Endothelial cell of umbilical vein (primary cell): ENCODE results near the gene NAGPA. TPM values are rescaled to one million over a fixed set of nuclear protein-coding genes. Genes with fewer than 3 reads are reported as not detected.

ENCODE experiments used
- BruUV-seq: library from RNA; stranded (reverse); fragments of 400-500 nt; replicated peaks from 2 replicates; lab custom pipeline; 2021; lab: Mats Ljungman, UMichigan
- CTCF ChIA-PET: fragments of 300-600, 350-600 bp; sonication (Branson Sonifier 250); formaldehyde crosslinking; loops from one replicate; lab custom pipeline; 2021; ENCODE audit warnings: antibody characterized with exemption, inconsistent platforms; lab: Charles Lee
- POLR2A ChIA-PET: fragments of 300-600, 350-600 bp; sonication (Branson Sonifier 250); formaldehyde crosslinking; loops from one replicate; lab custom pipeline; 2021; ENCODE audit warnings: antibody characterized with exemption, inconsistent platforms; lab: Charles Lee
- DNase-seq: peaks from one replicate; pipeline ENCODE4 v3.0.0-alpha.2; 2011; ENCODE audit warnings: low read depth, low spot score
- FAIRE-seq: peaks from 2 replicates; lab custom pipeline; 2011; peaks lifted over from hg19 to GRCh38; lab: Jason Lieb, UNC
- H2AFZ ChIP-seq: 2 replicates; pipeline ENCODE4 v1.6.0; 2012; ENCODE audit warnings: low read depth, low read length, control low read depth, inconsistent platforms
- H3K27ac ChIP-seq: 2 replicates; pipeline ENCODE4 v1.5.1; 2011; ENCODE audit warnings: low read depth, mild to moderate bottlenecking, control low read depth, low read length, moderate library complexity; ENCODE audit not compliant: insufficient read depth
- H3K27me3 ChIP-seq, 2 experiments: 2 replicates each; pipeline versions ENCODE4 v1.6.0 to v1.6.1; 2011; ENCODE audit warnings: low read length in 2 of 2, mixed read lengths in 1 of 2; ENCODE audit not compliant: control insufficient read depth in 2 of 2, insufficient read depth in 2 of 2
- H3K36me3 ChIP-seq, 2 experiments: 2 replicates in 1 of 2; 3 replicates in 1 of 2; pipeline ENCODE4 v1.5.1; 2011; ENCODE audit warnings: low read length in 2 of 2, mild to moderate bottlenecking in 1 of 2, moderate library complexity in 1 of 2; ENCODE audit not compliant: control insufficient read depth in 2 of 2, insufficient read depth in 2 of 2; ENCODE audit errors: extremely low read depth in 1 of 2
- H3K4me1 ChIP-seq: 3 replicates; pipeline ENCODE4 v1.5.1; 2011; ENCODE audit warnings: mild to moderate bottlenecking, low read length; ENCODE audit not compliant: control insufficient read depth, insufficient read depth; ENCODE audit errors: extremely low read depth
- H3K4me2 ChIP-seq: 2 replicates; pipeline ENCODE4 v1.6.1; 2011; ENCODE audit warnings: low read length, control low read depth, mixed read lengths; ENCODE audit not compliant: insufficient read depth
- H3K4me3 ChIP-seq, 3 experiments: fragments of 200-600 bp in 1 of 3; sonication (generic), shearing (Covaris generic) in 1 of 3; replicated peaks in 1 of 3; 2 replicates each; pipeline ENCODE4 v1.5.1; 2011 to 2016; ENCODE audit warnings: control low read depth in 3 of 3, low read length in 3 of 3, mild to moderate bottlenecking in 2 of 3, inconsistent platforms in 1 of 3, low read depth in 1 of 3, moderate library complexity in 1 of 3; ENCODE audit not compliant: insufficient read depth in 1 of 3
- H3K79me2 ChIP-seq: 2 replicates; pipeline ENCODE4 v1.6.0; 2012; ENCODE audit warnings: low read length, inconsistent platforms; ENCODE audit not compliant: control insufficient read depth, insufficient read depth
- H3K9ac ChIP-seq: replicated peaks from 2 replicates; pipeline ENCODE3; 2011; ENCODE audit warnings: low read length, control low read depth; ENCODE audit not compliant: insufficient read depth; ENCODE audit errors: extremely low read depth
- H3K9me1 ChIP-seq: replicated peaks from 3 replicates; pipeline ENCODE4 v1.6.0; 2011; ENCODE audit warnings: mild to moderate bottlenecking, low read length; ENCODE audit not compliant: control insufficient read depth, insufficient read depth; ENCODE audit errors: extremely low read depth
- H3K9me3 ChIP-seq: replicated peaks from 2 replicates; pipeline ENCODE4 v1.5.1; 2012; ENCODE audit warnings: low read length, inconsistent platforms; ENCODE audit not compliant: control insufficient read depth, insufficient read depth
- H4K20me1 ChIP-seq: replicated peaks from 2 replicates; pipeline ENCODE3; 2011; ENCODE audit warnings: mild to moderate bottlenecking, low read length; ENCODE audit not compliant: control insufficient read depth, insufficient read depth; ENCODE audit errors: extremely low read depth
- CTCF ChIP-seq, 2 donors: IDR thresholded peaks; 1 replicate in 1 of 2; 2 replicates in 1 of 2; pipeline ENCODE4 v1.5.1; 2011; ENCODE audit warnings: low read length in 2 of 2, mild to moderate bottlenecking in 2 of 2, moderate library complexity in 2 of 2, control low read depth in 1 of 2, inconsistent platforms in 1 of 2, low read depth in 1 of 2; ENCODE audit not compliant: insufficient read depth in 1 of 2; ENCODE audit errors: extremely low read depth in 1 of 2
- EZH2 ChIP-seq: IDR thresholded peaks from 2 replicates; pipeline ENCODE4 v1.6.1; 2012; ENCODE audit warnings: borderline replicate concordance, low read depth, mild to moderate bottlenecking, moderate library complexity, low read length, inconsistent platforms; ENCODE audit not compliant: severe bottlenecking
- FOS ChIP-seq: IDR thresholded peaks from 2 replicates; pipeline ENCODE4 v1.6.1; 2011; ENCODE audit warnings: mild to moderate bottlenecking, low read length, moderate library complexity, borderline replicate concordance; ENCODE audit not compliant: insufficient read depth
- GATA2 ChIP-seq: IDR thresholded peaks from 2 replicates; pipeline ENCODE4 v1.7.0; 2011; ENCODE audit warnings: low read depth, mild to moderate bottlenecking, moderate library complexity, mixed read lengths, low read length; ENCODE audit not compliant: insufficient read length, insufficient read depth
- JUN ChIP-seq: IDR thresholded peaks from 2 replicates; pipeline ENCODE4 v1.6.1; 2011; ENCODE audit warnings: borderline replicate concordance, low read depth; ENCODE audit not compliant: insufficient read length, insufficient read depth
- MAX ChIP-seq: IDR thresholded peaks from 2 replicates; pipeline ENCODE4 v1.6.1; 2011; ENCODE audit not compliant: insufficient read depth, insufficient read length
- MYC ChIP-seq: IDR thresholded peaks from one replicate; pipeline ENCODE4 v1.6.1; 2011; ENCODE audit warnings: mild to moderate bottlenecking, low read depth, low read length
- POLR2A ChIP-seq: IDR thresholded peaks from 2 replicates; pipeline ENCODE4 v1.6.1; 2012; ENCODE audit warnings: low read depth, mild to moderate bottlenecking, control low read depth, low read length
- POLR2AphosphoS5 ChIP-seq: IDR thresholded peaks from 2 replicates; pipeline ENCODE4 v1.6.1; 2012; ENCODE audit warnings: low read depth, mild to moderate bottlenecking, control low read depth, low read length, moderate library complexity; ENCODE audit not compliant: insufficient read depth
- dilution Hi-C: fragments of 300-500 bp; cut with MboI; formaldehyde crosslinking; loops from one replicate; pipeline ENCODE4 v1.15.0; 2019; ENCODE audit warnings: low sequenced_read_pairs; ENCODE audit not compliant: extremely low pct_ligation_motif_present
- intact Hi-C: fragments of 100-400 bp; cut with micrococcal nuclease; formaldehyde crosslinking; loops from one replicate; pipeline ENCODE4 v1.10.0; 2022
- polyA plus RNA-seq, 4 experiments: library from polyadenylated mRNA; depleted of rRNA in 3 of 4; stranded (reverse) in 3 of 4; unstranded in 1 of 4; fragments of >200 nt; gene quantifications; 2 replicates each; pipeline versions ENCODE4 v1.2.1 to v1.2.3, GENCODE V29; 2011 to 2012; ENCODE audit warnings: missing spikeins in 1 of 4
- total RNA-seq: library from RNA; stranded (reverse); gene quantifications from 2 replicates; pipeline ENCODE4 v1.2.3, GENCODE V29; 2021

The NAGPA gene
- total and polyA plus RNA-seq, 2 donors (not counting 3 experiments of a cell fraction or from before 2014, with no cell fraction given): 29.6 to 29.9 TPM

GRCh38 chr16:5020551-5020950, 13.2 kb downstream of the NAGPA start:
- H3K4me3 ChIP-seq: no peak overlapping the region
- ChIA-PET POLR2A (interaction anchor here (0.6 kb wide), 1 partner anchor 14 kb away, joined by 5 read pairs; no protein-coding TSS in a partner anchor), CTCF (interaction anchor here (1.1 kb wide), 1 partner anchor 140 kb away, joined by 3 read pairs; no protein-coding TSS in a partner anchor)
- H3K9ac ChIP-seq: no peak overlapping the region
- H3K9me3 ChIP-seq: no peaks in the 10 kb centered on the region
- H3K79me2 ChIP-seq: no peaks in the 10 kb centered on the region
- H3K27me3 ChIP-seq: no peaks in the 10 kb centered on the region
- no peak overlapping the region for H3K27ac ChIP-seq
- no peak overlapping the region for H3K4me2 ChIP-seq
- no peak overlapping the region for H2AFZ ChIP-seq
- TF ChIP-seq FOS (no peak), POLR2A (no peak), MAX (no peak), JUN (no peak), EZH2 (no peak), CTCF (IDR thresholded peaks at IDR 0.05; ENCODE audit: extremely low read depth in 1 of 2, insufficient read depth in 1 of 2, low read depth in 1 of 2, low read length in 2 of 2) (no peak), MYC (no peak), POLR2AphosphoS5 (no peak), GATA2 (no peak)
- DNase-seq: no peak
- no peak for FAIRE-seq
- dilution Hi-C loops: no loop called here
- no peaks in the 10 kb centered on the region for H3K4me1 ChIP-seq
- H3K36me3 ChIP-seq: no peaks in the 10 kb centered on the region
- no TSS peak for BruUV-seq
- intact Hi-C loops: no loop called here
- no peaks in the 10 kb centered on the region for H4K20me1 ChIP-seq
- H3K9me1 ChIP-seq: no peaks in the 10 kb centered on the region
